Measurements from ENCODE around the gene MAD1L1. TPM values are rescaled to one million over a fixed set of nuclear protein-coding genes. Genes with fewer than 3 reads are reported as not detected.
"Not testable (repeated sequence)": the region's sequence is repeated elsewhere in the genome, so short reads cannot be mapped to it uniquely, and the experiment has no call there.

The MAD1L1 gene
- total and polyA plus RNA-seq, 2 donors, result 23.1 to 27.4 TPM

GRCh38 chr7:2000746-2001321 is 231.9 kb downstream of the MAD1L1 start:
- Histone ChIP-seq H3K4me3 (ENCODE audit: low read depth, low read length) (no peak overlapping the region), H3K4me1 (ENCODE audit: insufficient read depth) (no peaks in the 10 kb centered on the region), H3K36me3 (ENCODE audit: insufficient read depth) (no peaks in the 10 kb centered on the region), H3K27ac (ENCODE audit: low read depth) (no peak overlapping the region)
- no peak for DNase-seq (ENCODE audit: extremely low spot score)
- WGBS, result 95% methylated on average over 25 of the region's 25 CpGs

DNA sequence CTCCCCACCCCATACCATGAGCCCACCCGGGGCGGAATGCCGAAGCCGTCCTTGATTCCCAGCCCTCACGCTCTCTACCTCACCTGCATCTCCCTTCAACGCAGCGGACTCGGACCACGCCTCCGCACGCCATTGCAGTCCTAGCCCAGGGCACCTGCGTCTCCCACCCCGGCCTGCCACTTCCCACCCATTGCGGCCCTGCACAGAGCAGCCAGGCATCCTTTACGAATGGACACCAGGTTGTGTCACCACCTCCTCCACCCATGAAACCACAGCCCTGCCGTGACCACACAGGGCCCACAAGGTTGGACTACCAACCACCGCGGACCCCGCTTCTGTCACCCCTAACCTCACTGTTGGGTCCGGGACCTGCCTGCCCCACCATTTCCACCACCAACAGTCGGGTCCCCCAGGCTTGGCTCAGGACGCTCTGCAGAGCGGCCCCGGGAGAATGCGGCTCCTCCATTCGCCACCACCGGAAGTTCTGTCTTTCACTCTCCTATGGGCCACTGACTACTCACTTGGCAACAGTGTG is 232.5 kb downstream of the MAD1L1 start:
- Histone ChIP-seq H3K4me1 (ENCODE audit: insufficient read depth) (no peaks in the 10 kb centered on the region), H3K27ac (ENCODE audit: low read depth) (no peak overlapping the region), H3K36me3 (ENCODE audit: insufficient read depth) (no peaks in the 10 kb centered on the region), H3K4me3 (ENCODE audit: low read depth, low read length) (no peak overlapping the region)
- 97% methylated on average over 27 of the region's 27 CpGs for WGBS
- DNase-seq (ENCODE audit: extremely low spot score), result no peak

- Histone ChIP-seq H3K4me3 (ENCODE audit: low read depth, low read length) (no peak overlapping the region), H3K27ac (ENCODE audit: low read depth) (no peak overlapping the region), H3K36me3 (ENCODE audit: insufficient read depth) (no peaks in the 10 kb centered on the region), H3K4me1 (ENCODE audit: insufficient read depth) (no peaks in the 10 kb centered on the region)
- 96% methylated on average over 21 of the region's 21 CpGs for WGBS
- DNase-seq (ENCODE audit: extremely low spot score), result no peak
Measured at GRCh38 chr7:1999278-1999984, 233.3 kb downstream of the MAD1L1 start.

GRCh38 chr7:1998146-1998545 is 234.6 kb downstream of the MAD1L1 start:
- Histone ChIP-seq H3K4me1 (ENCODE audit: insufficient read depth) (no peaks in the 10 kb centered on the region), H3K4me3 (ENCODE audit: low read depth, low read length) (no peak overlapping the region), H3K36me3 (ENCODE audit: insufficient read depth) (no peaks in the 10 kb centered on the region), H3K27ac (ENCODE audit: low read depth) (no peak overlapping the region)
- WGBS, result 95% methylated on average over 10 of the region's 10 CpGs
- DNase-seq (ENCODE audit: extremely low spot score), result no peak

GRCh38 chr7:1997537-1998076 is 235.1 kb downstream of the MAD1L1 start:
- H3K27ac ChIP-seq (ENCODE audit: low read depth), result no peak overlapping the region
- no peak for DNase-seq (ENCODE audit: extremely low spot score)
- H3K4me1 ChIP-seq (ENCODE audit: insufficient read depth), result no peaks in the 10 kb centered on the region
- no peak overlapping the region for H3K4me3 ChIP-seq (ENCODE audit: low read depth, low read length)
- H3K36me3 ChIP-seq (ENCODE audit: insufficient read depth), result no peaks in the 10 kb centered on the region
- WGBS, result 90% methylated on average over 15 of the region's 15 CpGs

- no peak for DNase-seq (ENCODE audit: extremely low spot score)
- H3K4me1 ChIP-seq (ENCODE audit: insufficient read depth), result no peaks in the 10 kb centered on the region
- H3K36me3 ChIP-seq (ENCODE audit: insufficient read depth), result no peaks in the 10 kb centered on the region
- 96% methylated on average over 9 of the region's 9 CpGs for WGBS
- H3K4me3 ChIP-seq (ENCODE audit: low read depth, low read length), result no peak overlapping the region
- H3K27ac ChIP-seq (ENCODE audit: low read depth), result no peak overlapping the region
Measured at GRCh38 chr7:1996816-1997215, 235.9 kb downstream of the MAD1L1 start.

- not testable (repeated sequence) for H3K27ac ChIP-seq (ENCODE audit: low read depth); H3K4me3 ChIP-seq (ENCODE audit: low read depth, low read length); H3K36me3 ChIP-seq (ENCODE audit: insufficient read depth); H3K4me1 ChIP-seq (ENCODE audit: insufficient read depth); DNase-seq (ENCODE audit: extremely low spot score)
- 92% methylated on average over 24 of the region's 24 CpGs for WGBS
Measured at GRCh38 chr7:1995911-1996420, 236.8 kb downstream of the MAD1L1 start.

GRCh38 chr7:1995426-1995825 is 237.3 kb downstream of the MAD1L1 start:
- Histone ChIP-seq H3K27ac (ENCODE audit: low read depth) (no peak overlapping the region), H3K36me3 (ENCODE audit: insufficient read depth) (no peaks in the 10 kb centered on the region), H3K4me3 (ENCODE audit: low read depth, low read length) (no peak overlapping the region), H3K4me1 (ENCODE audit: insufficient read depth) (no peaks in the 10 kb centered on the region)
- DNase-seq (ENCODE audit: extremely low spot score), result no peak
- WGBS, result 89% methylated on average over 11 of the region's 11 CpGs

- Histone ChIP-seq H3K36me3 (ENCODE audit: insufficient read depth) (no peaks in the 10 kb centered on the region), H3K4me1 (ENCODE audit: insufficient read depth) (no peaks in the 10 kb centered on the region), H3K4me3 (ENCODE audit: low read depth, low read length) (no peak overlapping the region), H3K27ac (ENCODE audit: low read depth) (no peak overlapping the region)
- 94% methylated on average over 13 of the region's 13 CpGs for WGBS
- DNase-seq (ENCODE audit: extremely low spot score), result no peak
Measured at GRCh38 chr7:1994931-1995330, 237.8 kb downstream of the MAD1L1 start.

DNA sequence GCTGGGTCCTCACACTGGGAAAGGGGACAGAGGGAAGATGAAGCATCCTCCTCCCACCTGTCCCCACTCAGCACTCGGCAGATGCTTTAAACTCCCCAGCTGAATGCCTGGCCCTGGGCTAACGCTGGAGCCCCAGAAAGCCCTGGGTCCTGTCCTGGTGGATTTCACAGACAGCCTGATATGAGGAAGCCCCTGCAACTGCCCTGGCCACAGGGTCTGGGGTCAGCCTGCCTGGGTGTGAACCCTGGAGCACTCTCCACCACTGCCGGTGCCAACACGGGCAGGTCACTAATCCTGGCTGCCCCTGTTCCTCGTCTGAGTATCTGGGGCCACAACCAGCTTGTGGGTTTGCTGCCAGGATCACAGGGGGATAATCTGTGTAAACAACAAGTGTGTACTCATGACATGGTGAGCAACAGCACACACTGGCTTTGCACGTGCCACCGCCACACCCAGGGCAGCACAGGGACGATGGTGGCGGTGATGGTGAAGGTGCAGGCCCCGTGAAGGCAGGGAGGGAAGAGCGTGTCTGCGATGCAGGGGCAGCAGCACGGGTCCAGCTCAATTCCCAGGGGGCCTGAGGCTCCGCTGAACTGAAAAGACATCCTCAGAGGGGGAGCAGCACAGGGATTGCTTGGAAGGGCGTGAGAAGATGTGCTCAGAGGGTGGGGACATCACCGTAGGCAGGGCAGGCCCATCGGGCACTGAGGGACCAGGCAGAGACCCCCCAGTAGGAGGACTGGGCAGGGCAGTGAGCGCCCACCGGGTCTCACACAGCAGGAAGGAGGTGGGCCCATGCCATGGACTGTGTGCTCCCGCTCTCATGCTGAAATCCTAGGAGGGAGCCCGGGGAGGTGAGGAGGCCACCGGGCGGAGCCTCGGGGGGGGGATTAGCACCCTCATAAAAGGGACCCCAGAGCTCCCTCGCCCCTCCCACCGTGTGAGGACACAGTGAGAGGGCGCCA is 238.7 kb downstream of the MAD1L1 start:
- no peak for DNase-seq (ENCODE audit: extremely low spot score)
- Histone ChIP-seq H3K36me3 (ENCODE audit: insufficient read depth) (no peaks in the 10 kb centered on the region), H3K4me1 (ENCODE audit: insufficient read depth) (no peaks in the 10 kb centered on the region), H3K27ac (ENCODE audit: low read depth) (no peak overlapping the region), H3K4me3 (ENCODE audit: low read depth, low read length) (no peak overlapping the region)
- WGBS, result 80% methylated on average over 27 of the region's 27 CpGs

- H3K4me1 ChIP-seq (ENCODE audit: insufficient read depth), result no peaks in the 10 kb centered on the region
- H3K36me3 ChIP-seq (ENCODE audit: insufficient read depth), result no peaks in the 10 kb centered on the region
- DNase-seq (ENCODE audit: extremely low spot score), result no peak
- no peak overlapping the region for H3K4me3 ChIP-seq (ENCODE audit: low read depth, low read length)
- H3K27ac ChIP-seq (ENCODE audit: low read depth), result no peak overlapping the region
- 79% methylated on average over 13 of the region's 13 CpGs for WGBS
Measured at GRCh38 chr7:1993031-1993695, 239.6 kb downstream of the MAD1L1 start.

GRCh38 chr7:1992554-1992953 is 240.2 kb downstream of the MAD1L1 start:
- Histone ChIP-seq H3K27ac (ENCODE audit: low read depth) (no peak overlapping the region), H3K36me3 (ENCODE audit: insufficient read depth) (no peaks in the 10 kb centered on the region), H3K4me3 (ENCODE audit: low read depth, low read length) (no peak overlapping the region), H3K4me1 (ENCODE audit: insufficient read depth) (no peaks in the 10 kb centered on the region)
- no peak for DNase-seq (ENCODE audit: extremely low spot score)
- 78% methylated on average over 6 of the region's 6 CpGs for WGBS

Data from urinary bladder (tissue), 4 donors.